ENCODE data around the gene UBAP1L.

UBAP1L gene

GRCh38 chr15:65067645-65068402 is 47.2 kb downstream of the UBAP1L start, which contains the start of gene RASL12:
Gene RASL12 (minus strand): TSS chr15:65067991. CDS start chr15:65067835, 156 bp downstream.
- Histone ChIP-seq H3K9me3 (peaks cover 5% of the 10 kb centered on the region), H3K4me3 (peak within 1 kb of the TSS; percentile 53), H3K4me1 (peaks cover 82% of the 10 kb centered on the region), H3K36me3 (no peaks in the 10 kb centered on the region), H3K27me3 (peaks cover 12% of the 10 kb centered on the region; the same call in 1 of the 2 replicates), H3K9ac (peak within 1 kb of the TSS; percentile 56; the same call in 1 of the 2 replicates), H3K4me2 (peak within 1 kb of the TSS; percentile 88), H3K27ac (peak within 1 kb of the TSS; percentile 73), H4K20me1 (no peaks in the 10 kb centered on the region)
- TF ChIP-seq Cebpa-rat (IDR thresholded peaks at IDR 0.05), result no peak

GRCh38 chr15:65067317-65067644 is 47.7 kb downstream of the UBAP1L start:
- Histone ChIP-seq H3K9me3 (no peaks in the 10 kb centered on the region), H3K27ac (peak overlapping the region; percentile 73; the same call in 1 of the 2 replicates), H3K4me1 (peaks cover 76% of the 10 kb centered on the region), H3K4me2 (peak overlapping the region; percentile 88), H3K9ac (peak overlapping the region; percentile 56; the same call in 1 of the 2 replicates), H3K27me3 (peaks cover 12% of the 10 kb centered on the region; the same call in 1 of the 2 replicates), H4K20me1 (no peaks in the 10 kb centered on the region), H3K36me3 (no peaks in the 10 kb centered on the region), H3K4me3 (peak overlapping the region; percentile 53)
- TF ChIP-seq Cebpa-rat (IDR thresholded peaks at IDR 0.05), result no peak

- peak overlapping the region; percentile 53 for H3K4me3 ChIP-seq
- peak overlapping the region; percentile 73 for H3K27ac ChIP-seq
- peaks cover 12% of the 10 kb centered on the region; the same call in 1 of the 2 replicates for H3K27me3 ChIP-seq
- TF ChIP-seq Cebpa-rat (IDR thresholded peaks at IDR 0.05), result no peak
- no peaks in the 10 kb centered on the region for H4K20me1 ChIP-seq
- H3K9me3 ChIP-seq, result no peaks in the 10 kb centered on the region
- no peaks in the 10 kb centered on the region for H3K36me3 ChIP-seq
- peak overlapping the region; percentile 88 for H3K4me2 ChIP-seq
- H3K9ac ChIP-seq, result peak overlapping the region; percentile 56; the same call in 1 of the 2 replicates
- peaks cover 71% of the 10 kb centered on the region for H3K4me1 ChIP-seq
These were observed 48.2 kb downstream of the UBAP1L start for GRCh38 chr15:65066635-65067316.

GRCh38 chr15:65066001-65066634 is 48.9 kb downstream of the UBAP1L start:
- TF ChIP-seq Cebpa-rat (IDR thresholded peaks at IDR 0.05), result no peak
- H4K20me1 ChIP-seq, result no peaks in the 10 kb centered on the region
- H3K27me3 ChIP-seq, result peaks cover 12% of the 10 kb centered on the region; the same call in 1 of the 2 replicates
- H3K4me2 ChIP-seq, result peak overlapping the region; percentile 88
- H3K36me3 ChIP-seq, result no peaks in the 10 kb centered on the region
- peak overlapping the region; percentile 56; the same call in 1 of the 2 replicates for H3K9ac ChIP-seq
- H3K4me1 ChIP-seq, result peaks cover 65% of the 10 kb centered on the region
- H3K27ac ChIP-seq, result peak overlapping the region; percentile 73
- peak overlapping the region; percentile 53 for H3K4me3 ChIP-seq
- H3K9me3 ChIP-seq, result no peaks in the 10 kb centered on the region

DNA sequence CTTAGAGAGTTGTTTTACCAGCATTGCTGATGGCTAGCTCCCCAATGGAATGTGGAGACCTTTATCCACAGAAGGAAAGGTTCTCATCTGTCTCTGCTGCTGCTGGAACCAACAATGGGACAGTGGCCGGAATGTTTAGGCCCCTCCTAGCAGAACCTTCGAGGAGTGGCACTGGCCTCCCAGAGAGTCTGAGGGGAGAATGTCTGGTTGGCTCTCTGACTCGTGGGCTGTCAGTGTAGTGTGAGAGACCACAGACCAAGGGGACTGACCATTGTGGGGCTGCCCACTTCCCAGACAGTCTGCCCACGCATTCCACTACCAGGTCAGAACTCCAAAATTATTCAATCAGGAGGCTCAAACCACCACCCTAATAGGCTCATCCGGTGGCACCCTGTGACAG is 52.3 kb downstream of the UBAP1L start:
- H3K27ac ChIP-seq, result no peak overlapping the region
- no peak for TF ChIP-seq Cebpa-rat (IDR thresholded peaks at IDR 0.05)

GRCh38 chr15:65062061-65062460 is 52.9 kb downstream of the UBAP1L start:
- Histone ChIP-seq H3K9ac (no peak overlapping the region), H3K4me1 (peaks cover 24% of the 10 kb centered on the region), H3K36me3 (no peaks in the 10 kb centered on the region), H3K4me2 (no peak overlapping the region), H3K27me3 (no peaks in the 10 kb centered on the region), H3K27ac (no peak overlapping the region), H3K4me3 (no peak overlapping the region), H3K9me3 (no peaks in the 10 kb centered on the region), H4K20me1 (no peaks in the 10 kb centered on the region)
- TF ChIP-seq Cebpa-rat (IDR thresholded peaks at IDR 0.05), result no peak

More for the DNA sequence above, 52.3 kb downstream of the UBAP1L start:
- H3K4me1 ChIP-seq, result peaks cover 31% of the 10 kb centered on the region
- no peaks in the 10 kb centered on the region for H3K36me3 ChIP-seq
- no peak overlapping the region for H3K4me3 ChIP-seq
- no peaks in the 10 kb centered on the region for H3K9me3 ChIP-seq
- H3K4me2 ChIP-seq, result no peak overlapping the region
- no peak overlapping the region for H3K9ac ChIP-seq
- H3K27me3 ChIP-seq, result peaks cover 6% of the 10 kb centered on the region; the same call in 1 of the 2 replicates
- H4K20me1 ChIP-seq, result no peaks in the 10 kb centered on the region

DNA sequence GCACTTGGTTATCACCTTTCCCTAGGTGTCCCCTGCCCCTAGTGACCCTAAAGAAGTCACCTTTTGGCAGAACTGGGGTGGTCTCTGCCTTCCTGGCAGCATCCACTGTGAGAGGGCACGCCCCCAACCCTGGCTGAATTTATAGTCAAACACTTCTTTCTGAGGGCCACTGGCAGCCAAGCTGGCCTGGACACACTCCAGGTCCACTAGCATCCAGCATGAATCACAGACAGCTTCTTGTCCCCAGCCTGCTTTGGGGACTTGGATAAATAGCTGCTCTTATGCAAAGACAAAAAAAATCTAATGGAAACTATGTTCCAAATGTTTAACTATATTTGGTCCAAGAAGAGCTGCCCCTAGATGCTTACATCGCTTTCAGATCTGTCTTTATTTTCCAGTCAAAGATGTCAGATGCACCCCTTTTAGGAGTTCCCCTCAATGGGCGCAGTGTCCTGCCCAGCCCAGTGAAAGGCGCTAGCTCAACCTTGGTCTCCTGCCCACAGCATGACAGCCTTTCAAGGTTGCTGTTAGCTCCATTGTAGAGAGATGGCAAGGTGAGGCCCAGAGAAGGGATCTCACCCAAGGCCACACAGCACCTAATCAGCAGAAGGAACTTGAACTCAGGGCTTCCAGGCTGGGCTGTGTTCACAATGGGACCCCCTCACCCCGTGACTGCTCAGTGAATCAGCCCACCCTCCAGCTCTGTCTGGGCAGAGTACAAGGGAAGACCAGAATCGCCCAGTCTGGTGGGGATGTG is 54.2 kb downstream of the UBAP1L start:
- no peak for TF ChIP-seq Cebpa-rat (IDR thresholded peaks at IDR 0.05)
- Histone ChIP-seq H3K4me3 (no peak overlapping the region), H4K20me1 (no peaks in the 10 kb centered on the region), H3K27me3 (no peaks in the 10 kb centered on the region), H3K9me3 (no peaks in the 10 kb centered on the region), H3K4me1 (peaks cover 20% of the 10 kb centered on the region), H3K27ac (no peak overlapping the region), H3K36me3 (no peaks in the 10 kb centered on the region), H3K4me2 (no peak overlapping the region), H3K9ac (no peak overlapping the region)

- Histone ChIP-seq H4K20me1 (no peaks in the 10 kb centered on the region), H3K4me1 (peaks cover 20% of the 10 kb centered on the region), H3K9ac (no peak overlapping the region), H3K36me3 (no peaks in the 10 kb centered on the region), H3K27ac (no peak overlapping the region), H3K27me3 (no peaks in the 10 kb centered on the region), H3K4me3 (no peak overlapping the region), H3K9me3 (no peaks in the 10 kb centered on the region), H3K4me2 (no peak overlapping the region)
- no peak for TF ChIP-seq Cebpa-rat (IDR thresholded peaks at IDR 0.05)
These were observed 54.9 kb downstream of the UBAP1L start for GRCh38 chr15:65059931-65060596.

DNA sequence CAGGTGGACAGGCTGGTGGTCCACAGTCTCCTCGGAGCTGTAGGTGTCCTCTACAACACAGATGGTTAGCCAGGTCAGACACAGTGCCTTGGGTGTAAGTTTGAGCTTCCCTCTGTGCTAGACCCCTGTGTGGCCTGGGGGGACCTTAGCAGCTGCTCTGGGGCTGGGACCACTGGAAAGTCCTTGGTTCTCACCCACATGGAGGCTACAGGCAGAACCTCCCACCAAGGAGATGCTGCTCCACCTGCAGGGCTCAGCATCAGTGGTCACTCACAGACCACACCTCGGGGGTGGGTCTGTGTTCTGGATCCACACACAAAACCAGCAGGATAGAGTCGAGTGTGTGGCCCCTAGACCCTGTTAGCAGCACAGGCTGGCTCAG is 55.6 kb downstream of the UBAP1L start:
- H3K4me3 ChIP-seq, result no peak overlapping the region
- no peak overlapping the region for H3K9ac ChIP-seq
- H3K27ac ChIP-seq, result no peak overlapping the region
- no peak overlapping the region for H3K4me2 ChIP-seq
- H3K4me1 ChIP-seq, result peaks cover 23% of the 10 kb centered on the region
- no peaks in the 10 kb centered on the region for H3K9me3 ChIP-seq
- H3K36me3 ChIP-seq, result no peaks in the 10 kb centered on the region
- H3K27me3 ChIP-seq, result no peaks in the 10 kb centered on the region
- no peak for TF ChIP-seq Cebpa-rat (IDR thresholded peaks at IDR 0.05)
- H4K20me1 ChIP-seq, result no peaks in the 10 kb centered on the region
